Measurements from ENCODE around the gene PPM1B.
"Not testable (repeated sequence)": the region's sequence is repeated elsewhere in the genome, so short reads cannot be mapped to it uniquely, and the experiment has no call there.

PPM1B gene

GRCh38 chr2:44201648-44202165 is 33.0 kb downstream of the PPM1B start:
- no peak for DNase-seq (ENCODE audit: low read depth)

GRCh38 chr2:44203542-44203941 is 34.9 kb downstream of the PPM1B start:
- DNase-seq (ENCODE audit: low read depth) = no peak

- DNase-seq (ENCODE audit: low read depth) = no peak
Measured at GRCh38 chr2:44205169-44205568, 36.5 kb downstream of the PPM1B start.

GRCh38 chr2:44207102-44207501 is 38.4 kb downstream of the PPM1B start:
- DNase-seq (ENCODE audit: low read depth) = no peak

GRCh38 chr2:44207648-44208047 is 39.0 kb downstream of the PPM1B start:
- DNase-seq (ENCODE audit: low read depth) = not testable (repeated sequence)

- no peak for DNase-seq (ENCODE audit: low read depth)
Measured at GRCh38 chr2:44210362-44210761, 41.7 kb downstream of the PPM1B start.

- no peak for DNase-seq (ENCODE audit: low read depth)
Measured at GRCh38 chr2:44211183-44211582, 42.5 kb downstream of the PPM1B start.

GRCh38 chr2:44212302-44212701 is 43.6 kb downstream of the PPM1B start:
- no peak for DNase-seq (ENCODE audit: low read depth)

GRCh38 chr2:44215827-44216226 is 47.2 kb downstream of the PPM1B start:
- DNase-seq (ENCODE audit: low read depth) = no peak

GRCh38 chr2:44218771-44219170 is 50.1 kb downstream of the PPM1B start:
- no peak for DNase-seq (ENCODE audit: low read depth)

GRCh38 chr2:44226753-44227152 is 58.1 kb downstream of the PPM1B start:
- no peak for DNase-seq (ENCODE audit: low read depth)

GRCh38 chr2:44230378-44230777 is 61.7 kb downstream of the PPM1B start:
- DNase-seq (ENCODE audit: low read depth) = no peak

GRCh38 chr2:44233450-44234128 is 64.9 kb downstream of the PPM1B start:
- peak; percentile 66 for DNase-seq (ENCODE audit: low read depth)

GRCh38 chr2:44237221-44237620 is 68.5 kb downstream of the PPM1B start:
- no peak for DNase-seq (ENCODE audit: low read depth)

GRCh38 chr2:44242904-44243303 is 74.2 kb downstream of the PPM1B start:
- no peak for DNase-seq (ENCODE audit: low read depth)

- peak; percentile 32 for DNase-seq (ENCODE audit: low read depth)
Measured at GRCh38 chr2:44244135-44244871, 75.6 kb downstream of the PPM1B start.

GRCh38 chr2:44245083-44245861 is 76.6 kb downstream of the PPM1B start:
- no peak for DNase-seq (ENCODE audit: low read depth)

- DNase-seq (ENCODE audit: low read depth) = no peak
Measured at GRCh38 chr2:44246436-44246835, 77.8 kb downstream of the PPM1B start.

- no peak for DNase-seq (ENCODE audit: low read depth)
Measured at GRCh38 chr2:44246840-44247369, 78.2 kb downstream of the PPM1B start.

GRCh38 chr2:44247924-44248323 is 79.2 kb downstream of the PPM1B start:
- DNase-seq (ENCODE audit: low read depth) = no peak

GRCh38 chr2:44249269-44249668 is 80.6 kb downstream of the PPM1B start:
- DNase-seq (ENCODE audit: low read depth) = not testable (repeated sequence)

- DNase-seq (ENCODE audit: low read depth) = no peak
Measured at GRCh38 chr2:44250376-44250775, 81.7 kb downstream of the PPM1B start.
